ENCODE results near the gene SERPINB12. TPM values are rescaled to one million over a fixed set of nuclear protein-coding genes. Genes with fewer than 3 reads are reported as not detected.

Gene SERPINB12
- total and polyA plus RNA-seq, 2 of the 4 experiments (the other 2 are of a cell fraction): not detected

DNA sequence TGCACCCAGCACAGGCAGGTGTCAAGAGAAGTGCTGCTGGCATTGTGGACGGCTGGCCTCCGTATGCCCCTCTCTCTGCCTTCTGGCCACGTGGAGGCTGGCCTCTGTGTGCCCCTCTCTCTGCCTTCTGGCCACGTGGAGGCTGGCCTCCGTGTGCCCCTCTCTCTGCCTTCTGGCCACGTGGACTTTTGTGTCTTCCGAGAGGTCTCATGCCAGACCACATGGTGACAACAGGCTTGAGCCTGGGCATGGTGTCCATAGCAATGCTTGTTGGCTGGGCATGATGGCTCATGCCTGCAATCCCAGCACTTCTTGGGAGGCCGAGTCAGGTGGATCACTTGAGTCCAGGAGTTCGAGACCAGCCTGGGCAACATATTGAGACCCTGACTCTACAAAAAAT, 25.7 kb downstream of the SERPINB12 start:
- no peak overlapping the region for H3K4ac ChIP-seq (ENCODE audit: low read depth, low read length)
- CTCF ChIA-PET: no interaction called here

More for the DNA sequence above, 25.7 kb downstream of the SERPINB12 start:
- dilution Hi-C loops (cut with HindIII; ENCODE audit: low sequenced_read_pairs, unreplicated experiment) (no loop called here), intact Hi-C loops (cut with micrococcal nuclease) (no loop called here), in situ Hi-C loops (cut with MboI; ENCODE audit: low sequenced_read_pairs) (no loop called here)
- H3K9me1 ChIP-seq (ENCODE audit: insufficient read depth, low read length): no peaks in the 10 kb centered on the region
- H3K14ac ChIP-seq (replicated peaks; ENCODE audit: low read depth, low read length): no peak overlapping the region
- no peaks in the 10 kb centered on the region for H3K79me1 ChIP-seq (ENCODE audit: low read depth in 1 of 2, low read length in 2 of 2)
- no peaks in the 10 kb centered on the region for H3K4me1 ChIP-seq (ENCODE audit: control insufficient read depth, insufficient read depth, low read length)
- H4K91ac ChIP-seq (ENCODE audit: insufficient read depth, low read depth, low read length): no peak overlapping the region
- no peaks in the 10 kb centered on the region for H4K20me1 ChIP-seq (ENCODE audit: insufficient read depth, low read length)
- H2AK5ac ChIP-seq (ENCODE audit: low read depth, low read length): no peak overlapping the region
- H2AFZ ChIP-seq (replicated peaks; ENCODE audit: low read length, poor library complexity): no peak overlapping the region
- H2BK120ac ChIP-seq (ENCODE audit: low read depth, low read length): no peak overlapping the region
- H3K56ac ChIP-seq (ENCODE audit: extremely low read depth, insufficient read depth, low read length): no peak overlapping the region
- H3K9ac ChIP-seq (ENCODE audit: low read depth, low read length): no peak overlapping the region
- no peak for ATAC-seq (ENCODE audit: low read depth)
- WGBS, 2 experiments (ENCODE audit: extremely low coverage in 2 of 2, insufficient read length in 1 of 2): 30% methylated on average over 5 of the region's 9 CpGs; no CpG with 5 or more reads in 1 of the 2 experiments
- H3K18ac ChIP-seq (ENCODE audit: low read depth, low read length): no peak overlapping the region
- H2AK9ac ChIP-seq (replicated peaks; ENCODE audit: low read depth, low read length, poor library complexity): no peak overlapping the region
- H3K9me3 ChIP-seq (ENCODE audit: control insufficient read depth, insufficient read depth, low read length): no peaks in the 10 kb centered on the region
- H2BK20ac ChIP-seq (ENCODE audit: low read depth, low read length): no peak overlapping the region
- BruUV-seq (replicated peaks): no TSS peak
- H3K27ac ChIP-seq (ENCODE audit: insufficient read depth, low read length): no peak overlapping the region
- TF ChIP-seq CHD1 (IDR thresholded peaks at IDR 0.05; ENCODE audit: low read depth, low read length) (no peak), POLR2A (IDR thresholded peaks at IDR 0.05; ENCODE audit: low read depth, low read length) (no peak), RAD21 (IDR thresholded peaks at IDR 0.05; ENCODE audit: low read length) (no peak), SMC3 (IDR thresholded peaks at IDR 0.05; ENCODE audit: low read depth, low read length) (no peak)
- H3K4me3 ChIP-seq (ENCODE audit: insufficient read depth, low read depth, low read length): no peak overlapping the region
- no peaks in the 10 kb centered on the region for H3K36me3 ChIP-seq (ENCODE audit: control insufficient read depth, insufficient read depth, low read length)
- POLR2A ChIA-PET (ENCODE audit: unreplicated experiment): no interaction called here
- H3K4me2 ChIP-seq (ENCODE audit: low read depth, low read length): no peak overlapping the region
- H3K27me3 ChIP-seq (ENCODE audit: control insufficient read depth, insufficient read depth, low read length): peaks cover 8% of the 10 kb centered on the region; the same call in 1 of the 2 replicates
- DNase-seq: no peak
- H4K5ac ChIP-seq (ENCODE audit: low read depth, low read length): no peak overlapping the region
- H4K8ac ChIP-seq (ENCODE audit: low read depth in 2 of 2, low read length in 2 of 2): no peak overlapping the region
- no peak overlapping the region for H2BK15ac ChIP-seq (ENCODE audit: low read depth, low read length)
- no peak overlapping the region for H3K23ac ChIP-seq (ENCODE audit: low read depth, low read length)
- H2BK5ac ChIP-seq (ENCODE audit: low read depth, low read length, poor library complexity, severe bottlenecking): no peak overlapping the region

All from IMR-90 (cell line).